HG02763 (cell line): ENCODE measurements around the gene IL20RB.
"Not testable (repeated sequence)": the region's sequence is repeated elsewhere in the genome, so short reads cannot be mapped to it uniquely, and the experiment has no call there.

ENCODE experiments used
- ATAC-seq: cut with Tn5 transposase; IDR thresholded peaks from one replicate; pipeline ENCODE4 v1.9.1; 2021; ENCODE audit warnings: mild to moderate bottlenecking, moderate library complexity; ENCODE audit not compliant: unreplicated experiment

IL20RB gene

GRCh38 chr3:136943436-136943835 is 14.3 kb upstream of the IL20RB start:
- ATAC-seq = no peak

GRCh38 chr3:136946978-136947377 is 10.8 kb upstream of the IL20RB start:
- ATAC-seq = no peak

DNA sequence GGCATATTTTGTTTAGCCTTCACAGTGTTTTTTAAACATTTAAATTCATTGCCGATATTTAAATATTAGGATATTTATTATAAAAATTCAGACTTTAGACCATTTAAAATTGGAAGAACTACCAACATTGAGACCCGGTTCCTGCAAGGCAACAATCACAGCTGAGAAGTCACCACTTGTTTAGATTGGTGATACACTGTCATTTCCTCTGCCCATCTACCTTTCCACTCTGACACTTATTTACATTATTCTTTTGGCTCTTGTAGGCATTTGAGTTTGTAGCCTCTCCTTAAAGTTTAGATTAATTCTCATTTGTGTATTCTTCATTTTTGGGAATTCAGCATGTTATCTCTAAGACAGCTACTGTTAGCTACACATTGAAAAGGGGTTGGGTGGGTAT is 10.3 kb upstream of the IL20RB start:
- no peak for ATAC-seq

DNA sequence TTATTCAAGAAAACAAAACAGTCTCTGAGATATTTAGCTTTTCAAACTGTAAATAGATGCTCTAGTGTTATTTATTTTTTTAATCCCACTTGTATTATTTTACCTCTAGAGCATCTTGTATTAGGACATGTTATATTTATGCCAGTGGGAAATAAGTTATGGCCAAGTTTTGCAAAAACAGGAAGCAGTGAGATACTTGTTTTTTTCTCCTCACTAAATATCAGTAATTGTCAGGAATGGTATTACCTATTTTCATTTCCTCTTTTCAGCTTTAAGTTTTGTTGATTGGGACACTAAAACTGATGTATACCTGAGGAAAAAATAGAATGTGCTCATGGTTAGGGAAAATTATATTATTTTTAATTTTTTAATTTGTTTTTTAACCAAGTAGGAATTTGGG is 8.6 kb upstream of the IL20RB start:
- ATAC-seq = no peak

- ATAC-seq = no peak
Observed at GRCh38 chr3:136949708-136950107, 8.1 kb upstream of the IL20RB start.

DNA sequence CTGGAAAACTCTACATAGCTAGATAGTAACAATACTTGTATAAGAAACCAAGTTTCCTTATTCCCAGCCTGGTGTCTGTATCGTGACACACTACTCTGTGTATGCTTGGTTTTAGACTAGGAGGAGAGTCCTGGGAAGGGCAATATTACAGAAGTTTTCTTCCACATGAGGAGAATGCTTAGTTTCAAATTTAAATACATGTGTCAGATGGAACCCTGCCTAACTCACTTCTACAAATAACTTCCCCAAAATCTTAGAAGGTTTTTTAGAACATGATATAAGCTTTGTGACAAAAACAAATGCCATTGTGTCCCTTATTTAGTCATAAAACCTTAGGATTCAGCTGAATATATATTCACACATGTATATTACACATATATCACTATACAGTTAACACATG is 7.2 kb upstream of the IL20RB start:
- ATAC-seq = no peak

GRCh38 chr3:136952292-136952691 is 5.5 kb upstream of the IL20RB start:
- no peak for ATAC-seq

DNA sequence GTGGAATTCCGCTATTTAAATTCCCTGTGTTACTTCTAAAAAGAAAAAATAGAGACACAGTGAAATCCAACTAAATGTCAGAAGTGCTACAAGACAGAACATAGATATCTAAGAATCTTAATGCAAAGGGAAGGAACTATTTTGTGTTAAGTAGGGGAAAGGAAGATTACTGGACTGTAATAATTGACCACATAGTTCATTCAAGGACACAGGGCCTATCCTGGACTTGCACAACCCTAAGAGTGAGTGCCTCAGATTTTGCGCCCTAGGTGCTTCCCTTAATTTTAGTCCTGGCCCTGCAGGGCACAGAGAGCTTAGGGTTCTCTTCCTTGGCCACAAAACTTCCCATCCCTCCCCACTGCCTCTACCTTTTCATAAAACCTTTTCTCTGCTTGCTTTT is 3.5 kb upstream of the IL20RB start:
- no peak for ATAC-seq

DNA sequence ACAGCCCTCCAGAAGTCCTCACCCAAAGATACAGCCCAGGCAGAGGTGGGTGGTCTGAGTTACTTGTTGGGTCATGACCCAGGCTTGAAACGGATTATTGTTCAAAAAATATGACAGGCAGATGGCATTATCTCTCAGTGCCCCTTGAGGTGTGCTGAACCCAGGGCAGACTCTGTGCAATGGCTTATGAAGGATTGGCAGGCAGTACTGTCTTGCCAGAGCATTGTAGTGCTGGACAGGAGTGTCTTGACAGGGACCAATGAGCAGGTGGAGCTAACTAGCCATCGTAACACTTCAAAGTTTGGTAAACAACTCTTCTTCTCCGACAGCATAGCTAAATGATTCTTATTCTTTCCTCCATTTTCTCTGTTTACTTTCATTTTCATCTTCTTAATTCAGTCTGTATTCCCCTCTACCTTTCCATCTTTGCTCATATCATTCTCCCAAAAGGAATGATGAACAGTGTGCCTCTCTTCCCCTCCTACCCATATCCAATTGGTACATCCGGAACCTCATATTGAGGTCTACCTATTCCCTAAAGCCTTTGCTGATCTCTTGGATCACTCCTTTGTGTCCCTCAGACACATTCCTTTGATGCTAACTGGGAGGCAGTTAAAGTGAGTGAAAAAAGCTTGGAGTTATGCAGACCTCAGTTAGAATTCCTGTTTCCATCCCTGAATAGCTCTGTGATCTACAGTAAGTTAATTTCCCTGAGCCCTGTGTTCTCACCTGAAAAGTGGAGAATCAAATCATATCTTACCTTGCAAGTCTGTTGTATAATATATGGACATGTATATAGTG is 2.6 kb upstream of the IL20RB start:
- ATAC-seq = no peak

DNA sequence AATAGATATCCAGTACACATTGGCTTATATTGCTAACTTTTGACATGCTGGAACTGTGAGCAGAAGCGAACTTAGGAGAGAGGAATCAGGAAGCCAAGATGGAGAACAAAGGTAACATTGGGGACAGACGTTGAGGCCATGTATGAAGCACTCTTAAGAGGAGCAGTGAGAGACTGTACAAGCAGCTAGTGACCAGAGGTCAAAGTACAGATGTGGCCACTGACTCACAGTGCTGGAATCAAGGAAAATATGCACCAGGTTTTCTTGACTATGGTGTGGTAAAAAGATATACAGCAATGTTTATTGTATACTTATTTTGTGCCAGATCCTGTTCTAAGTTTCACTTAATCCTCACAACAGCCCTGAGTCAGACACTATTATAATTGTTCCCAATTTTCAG is 2.0 kb upstream of the IL20RB start:
- ATAC-seq = no peak

DNA sequence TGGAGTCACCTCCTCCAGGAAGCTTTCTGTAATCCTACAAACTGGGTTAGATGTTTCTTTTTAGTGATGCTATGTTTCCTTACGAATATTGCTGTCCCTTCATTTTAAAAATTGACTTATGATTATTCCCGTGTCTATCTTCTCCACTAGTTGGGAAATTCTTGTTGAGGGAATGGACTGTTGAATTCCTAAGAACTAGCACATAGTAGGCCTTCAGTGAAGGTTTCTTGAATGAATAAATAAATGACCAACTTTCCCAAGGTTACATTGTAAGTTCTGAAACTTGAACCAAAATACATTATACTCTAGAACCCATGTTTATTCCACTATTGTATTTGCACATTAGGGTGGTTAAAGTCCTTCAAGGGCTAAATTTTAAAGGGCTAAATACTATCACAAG is 812 bp upstream of the IL20RB start:
- no peak for ATAC-seq

DNA sequence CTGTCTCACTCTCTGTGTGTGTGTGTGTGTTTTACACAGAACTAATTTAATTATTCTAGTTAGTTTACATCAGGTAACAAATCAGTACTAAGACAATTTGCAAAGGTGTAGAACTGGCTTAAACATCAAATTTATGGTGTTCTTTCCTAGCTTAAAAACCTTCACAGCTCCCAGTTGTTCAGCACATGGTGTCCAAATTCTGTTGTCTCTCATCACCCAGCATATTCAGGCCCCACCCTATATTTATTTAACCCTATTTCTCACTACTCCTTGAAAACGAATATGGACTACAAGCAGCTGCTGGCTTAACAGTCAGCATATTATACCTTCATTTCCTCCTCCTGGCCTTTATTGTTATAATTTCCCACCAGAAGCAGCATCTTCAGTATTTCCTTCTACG is 1.2 kb downstream of the IL20RB start:
- no peak for ATAC-seq

DNA sequence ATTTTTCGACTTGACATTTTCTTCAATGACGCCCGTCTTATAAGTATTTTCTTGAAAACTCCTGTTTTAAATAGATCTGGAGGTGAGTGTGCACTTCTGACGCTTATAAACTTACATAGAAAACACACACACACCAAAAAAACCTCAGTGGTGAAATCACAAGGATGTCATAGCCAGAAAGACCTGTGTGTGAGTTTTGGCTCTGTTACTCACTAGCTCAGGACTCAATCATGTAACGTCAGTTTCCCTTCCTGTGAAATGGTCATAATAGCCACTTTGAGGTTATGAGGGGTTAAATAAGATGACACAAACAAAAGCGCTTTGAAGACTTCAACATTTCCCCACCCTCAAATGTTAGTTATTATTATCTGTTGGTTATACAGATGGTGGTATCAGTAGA is 1.8 kb downstream of the IL20RB start:
- ATAC-seq = no peak

- ATAC-seq = no peak
Observed at GRCh38 chr3:136960838-136961836, 3.4 kb downstream of the IL20RB start.

DNA sequence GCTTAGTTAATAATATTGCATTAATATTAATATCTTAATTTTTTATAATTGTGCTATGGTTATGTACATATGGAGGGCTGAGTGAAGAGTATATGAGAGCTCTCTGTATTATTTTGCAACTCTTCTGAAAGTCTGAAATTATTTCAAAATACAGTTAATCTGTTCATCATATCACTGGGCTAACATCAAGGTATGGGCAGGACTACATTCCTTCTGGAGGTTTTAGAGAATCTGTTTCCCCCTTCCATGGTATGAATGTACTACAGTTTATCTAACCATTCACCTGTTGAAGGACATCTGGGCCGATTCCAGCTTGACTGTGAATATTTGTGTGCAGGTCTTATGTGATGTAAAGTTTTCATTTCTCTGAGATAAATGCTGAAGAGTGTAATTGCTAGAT is 5.1 kb downstream of the IL20RB start:
- ATAC-seq = no peak

GRCh38 chr3:136969539-136969938 is 11.8 kb downstream of the IL20RB start:
- not testable (repeated sequence) for ATAC-seq

DNA sequence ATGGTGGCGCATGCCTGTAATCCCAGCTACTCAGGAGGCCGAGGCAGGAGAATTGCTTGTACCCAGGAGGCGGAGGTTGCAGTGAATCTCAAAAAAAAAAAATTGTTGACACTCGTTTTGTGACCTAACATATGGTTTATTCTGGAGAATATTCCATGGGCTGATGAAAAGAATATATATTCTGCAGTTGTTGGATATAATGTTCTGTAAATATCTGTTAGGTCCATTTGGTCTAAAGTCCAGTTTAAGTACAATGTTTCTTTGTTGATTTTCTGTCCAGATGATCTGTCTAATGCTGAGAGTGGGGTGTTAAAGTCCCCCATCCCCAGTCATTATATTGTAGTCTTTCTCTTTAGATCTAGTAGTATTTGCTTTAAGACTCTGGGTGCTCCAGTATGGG is 15.6 kb downstream of the IL20RB start:
- no peak for ATAC-seq

GRCh38 chr3:136974670-136975069 is 16.9 kb downstream of the IL20RB start:
- no peak for ATAC-seq

DNA sequence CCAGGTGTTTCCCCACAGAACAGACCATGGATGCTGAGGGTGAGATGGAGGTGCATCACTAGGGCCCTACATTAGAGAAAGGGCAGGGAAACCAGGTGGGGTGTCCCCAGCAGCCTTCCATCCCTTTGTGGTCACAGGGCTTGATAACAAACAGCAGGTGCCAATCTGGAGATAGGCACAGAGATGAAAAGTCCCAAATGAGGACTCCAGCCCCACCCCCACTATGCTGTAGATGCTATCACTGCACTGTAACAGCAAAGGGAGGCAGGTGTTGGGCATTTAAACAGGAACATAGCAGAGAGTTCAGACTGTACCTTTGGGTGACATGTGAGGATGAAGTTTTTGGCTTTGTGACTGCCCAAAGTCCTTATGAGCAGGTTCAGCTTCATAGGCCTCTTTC is 21.4 kb downstream of the IL20RB start:
- ATAC-seq = no peak

- no peak for ATAC-seq
Observed at GRCh38 chr3:136979684-136980083, 21.9 kb downstream of the IL20RB start.

DNA sequence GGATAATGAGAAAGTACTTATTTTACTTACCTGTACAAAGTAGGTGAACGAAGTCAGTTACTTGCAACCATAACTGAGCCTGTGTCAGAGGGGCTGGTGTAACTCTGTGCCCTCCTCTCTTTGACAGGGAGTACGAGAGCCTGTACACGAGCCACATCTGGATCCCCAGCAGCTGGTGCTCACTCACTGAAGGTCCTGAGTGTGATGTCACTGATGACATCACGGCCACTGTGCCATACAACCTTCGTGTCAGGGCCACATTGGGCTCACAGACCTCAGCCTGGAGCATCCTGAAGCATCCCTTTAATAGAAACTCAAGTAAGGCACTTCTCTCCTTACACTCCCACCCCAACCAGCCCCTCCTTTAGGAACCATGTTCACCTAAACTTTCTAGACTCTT is 24.2 kb downstream of the IL20RB start:
- no peak for ATAC-seq
